Kidney capillary endothelial cell (primary cell): ENCODE data around the gene S100A12.
"Not testable (repeated sequence)": the region's sequence is repeated elsewhere in the genome, so short reads cannot be mapped to it uniquely, and the experiment has no call there.

Experiments used
- DNase-seq: peaks from one replicate; pipeline ENCODE4 v3.0.0-alpha.2; 2018; ENCODE audit warnings: low spot score

Gene S100A12

DNA sequence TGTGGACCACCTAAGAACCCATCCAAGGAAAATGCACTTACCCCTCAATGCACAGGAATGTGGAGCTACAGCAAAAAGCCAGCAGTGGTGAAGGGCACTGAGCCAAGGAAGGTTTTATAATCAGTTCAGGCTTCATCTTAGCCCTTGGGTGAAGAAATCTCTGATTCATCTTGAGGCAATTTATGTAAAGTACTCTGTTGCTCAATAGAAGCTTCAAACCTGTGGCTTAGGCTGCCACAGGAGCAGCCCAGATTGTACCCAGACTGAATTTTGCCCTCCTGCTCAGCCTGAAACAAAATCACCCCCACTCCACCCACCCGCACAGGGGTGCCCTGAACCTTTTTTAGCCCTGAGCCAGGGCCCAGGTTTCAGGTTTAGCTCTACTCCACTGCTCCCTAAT is at the start of gene S100A12:
S100A12 (minus strand) TSS at position 111 of the 400 bp plus-strand sequence. CDS start 1,029 bp downstream, outside the sequence.
- no peak for DNase-seq

DNA sequence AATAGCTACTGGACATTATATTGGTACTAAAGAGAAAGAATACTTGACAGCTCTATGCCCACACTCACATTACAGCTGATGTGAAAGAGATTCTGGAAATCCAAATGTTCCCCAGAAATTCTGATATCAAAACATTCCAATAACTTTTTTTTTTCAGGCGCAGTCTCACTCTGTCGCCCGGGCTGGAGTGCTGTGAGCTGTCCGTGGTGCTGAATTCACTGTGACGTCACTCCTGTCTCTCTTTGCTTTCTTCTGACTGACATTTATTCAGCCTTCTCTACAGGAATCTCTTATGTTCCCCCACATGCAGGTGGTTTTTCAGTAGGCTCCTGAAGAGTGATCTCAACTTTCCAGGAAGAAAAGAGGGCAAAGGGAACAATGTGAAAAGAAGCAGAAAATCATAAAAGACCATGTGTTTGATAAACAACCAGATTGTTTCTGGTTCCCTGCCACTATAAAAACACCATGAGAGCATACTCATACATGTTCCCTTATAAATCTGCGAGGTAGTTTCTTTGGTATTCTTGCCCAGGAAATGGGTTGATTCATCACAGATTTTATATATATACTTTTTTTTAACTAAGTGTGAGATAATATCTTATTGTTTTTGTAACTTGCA is 47.1 kb upstream of the S100A12 start:
- DNase-seq = peak; percentile 68

DNA sequence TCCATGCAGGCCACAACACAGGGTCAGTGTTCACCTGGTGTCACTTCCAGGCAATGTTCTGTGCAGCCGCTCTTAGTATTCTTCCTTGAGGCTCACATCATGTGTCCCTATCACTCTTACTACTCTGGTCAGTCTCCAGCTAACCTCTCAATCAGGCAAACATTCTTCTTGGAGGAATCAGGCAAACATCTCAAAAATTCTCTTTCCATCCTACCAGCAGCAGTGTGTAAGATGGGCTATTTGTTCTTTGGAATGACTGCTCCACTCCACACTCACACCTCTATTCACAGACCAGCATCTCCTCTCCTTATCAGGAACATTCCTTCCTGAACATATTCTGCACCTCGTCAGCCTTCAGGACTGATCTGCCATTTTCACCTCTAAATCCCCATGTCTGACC is 44.9 kb upstream of the S100A12 start:
- no peak for DNase-seq

DNA sequence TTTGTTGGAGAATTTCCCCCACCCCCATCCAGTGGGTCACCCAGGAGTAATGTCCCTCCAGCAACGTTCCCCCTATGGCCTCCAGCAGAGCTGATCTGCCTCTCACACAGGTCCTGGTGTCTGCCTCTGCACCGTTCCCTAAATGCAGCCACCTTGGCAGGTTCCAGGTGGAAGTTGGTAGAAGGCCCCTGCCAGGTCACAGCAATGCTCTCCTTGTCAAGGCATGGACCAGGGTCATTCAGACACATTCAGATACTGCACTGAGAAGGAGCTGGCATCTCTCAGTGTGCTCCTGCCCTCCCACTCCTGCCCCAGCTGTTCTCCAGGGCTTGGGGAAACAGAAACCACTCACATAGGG is 44.0 kb upstream of the S100A12 start:
- not testable (repeated sequence) for DNase-seq

DNA sequence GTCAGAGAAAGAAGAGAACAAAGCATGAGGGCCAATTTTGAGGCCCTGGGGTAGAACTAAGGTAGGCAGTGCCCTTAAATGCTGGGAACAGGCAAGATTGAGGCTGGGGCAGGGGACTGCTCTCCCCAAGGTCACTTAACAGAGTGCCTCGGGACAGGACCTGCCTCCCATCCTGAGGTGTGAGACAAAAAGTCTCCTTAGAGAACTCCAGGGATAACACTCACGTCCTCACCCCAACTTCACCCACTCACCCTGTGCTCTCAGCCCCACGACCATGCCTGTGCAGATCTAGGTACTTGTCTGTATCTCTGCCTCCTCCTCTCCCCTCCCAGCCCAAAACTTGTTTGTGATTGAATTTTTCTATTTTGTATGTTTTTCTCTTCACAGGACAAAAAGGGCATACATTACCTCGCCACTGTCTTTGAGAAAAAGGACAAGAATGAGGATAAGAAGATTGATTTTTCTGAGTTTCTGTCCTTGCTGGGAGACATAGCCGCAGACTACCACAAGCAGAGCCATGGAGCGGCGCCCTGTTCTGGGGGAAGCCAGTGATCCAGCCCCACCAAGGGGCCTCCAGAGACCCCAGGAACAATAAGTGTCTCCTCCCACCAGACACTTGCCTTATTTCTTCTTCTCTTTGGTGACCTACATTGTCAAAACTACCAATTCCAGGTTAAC is 43.5 kb upstream of the S100A12 start:
- not testable (repeated sequence) for DNase-seq

- DNase-seq = no peak
Measured at GRCh38 chr1:153417136-153417888, 41.9 kb upstream of the S100A12 start.

- no peak for DNase-seq
Measured at GRCh38 chr1:153415850-153416570, 40.6 kb upstream of the S100A12 start, which contains the start of gene S100A7A. TSS of gene S100A7A (plus strand) at chr1:153416520. CDS start at chr1:153418083, 1,563 bp downstream.

GRCh38 chr1:153413961-153414360 is 38.5 kb upstream of the S100A12 start:
- not testable (repeated sequence) for DNase-seq

GRCh38 chr1:153407274-153407673 is 31.9 kb upstream of the S100A12 start:
- DNase-seq = not testable (repeated sequence)

- DNase-seq = not testable (repeated sequence)
Measured at GRCh38 chr1:153405825-153406599, 30.6 kb upstream of the S100A12 start.

DNA sequence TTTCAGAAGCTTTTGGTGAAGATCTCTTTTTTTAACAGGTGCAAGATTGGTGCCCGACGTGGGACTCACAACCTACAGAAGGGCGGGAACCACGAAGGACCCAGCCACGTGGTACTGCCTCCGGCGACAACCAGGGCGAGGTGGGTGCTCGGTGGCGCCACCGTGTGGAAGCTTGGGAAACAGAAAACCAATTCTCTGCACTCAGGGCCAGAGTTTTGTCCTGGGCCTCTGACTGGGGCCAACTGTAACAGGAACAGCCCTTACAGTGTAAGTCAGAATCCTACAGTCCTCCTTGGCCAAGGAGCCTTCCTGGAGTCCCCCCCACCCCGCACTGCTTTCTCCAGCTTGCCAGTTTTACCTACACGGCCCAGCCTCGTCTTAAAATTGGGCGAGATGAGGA is 29.3 kb upstream of the S100A12 start:
- peak; percentile 7 for DNase-seq

GRCh38 chr1:153404086-153404635 is 28.7 kb upstream of the S100A12 start:
- no peak for DNase-seq

- DNase-seq = no peak
Measured at GRCh38 chr1:153403421-153404085, 28.1 kb upstream of the S100A12 start.

DNA sequence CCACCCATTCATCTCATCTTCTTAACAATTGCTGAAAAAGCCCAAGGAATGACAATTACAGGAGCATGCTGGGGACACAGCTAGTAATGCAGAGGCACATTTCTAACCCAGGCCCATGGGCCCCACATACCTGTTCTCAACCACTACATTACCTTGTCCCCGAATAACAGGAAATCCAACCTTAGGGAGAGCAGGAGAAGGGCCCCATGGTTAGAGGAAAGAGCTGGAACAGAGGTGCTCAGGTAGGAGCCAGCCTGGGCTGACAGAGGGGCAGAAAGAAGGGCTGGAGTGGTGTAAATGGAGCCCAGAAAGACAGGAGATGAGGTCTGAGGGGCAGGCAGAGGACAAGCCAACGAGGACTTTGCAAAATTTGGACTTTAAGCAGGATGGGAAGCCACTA is 26.8 kb upstream of the S100A12 start:
- DNase-seq = no peak

DNA sequence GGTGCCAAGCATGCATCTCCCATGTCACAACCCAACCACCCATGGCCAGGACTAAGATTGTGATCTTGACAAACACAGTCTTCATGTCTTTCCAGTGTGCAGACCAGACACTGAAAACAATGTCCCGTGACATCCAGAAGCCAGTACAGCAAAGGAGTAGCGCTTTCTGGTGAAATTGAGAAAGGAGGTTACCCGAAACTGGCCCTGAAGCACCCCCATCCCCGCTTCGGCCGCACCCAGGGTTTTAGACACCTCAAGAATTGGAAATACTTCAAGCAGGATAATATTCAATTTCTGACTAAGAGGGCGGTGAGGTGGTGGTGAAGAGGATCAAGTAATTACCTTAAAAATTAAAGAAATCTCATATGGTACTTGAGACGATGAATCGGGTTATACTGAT is 26.0 kb upstream of the S100A12 start:
- no peak for DNase-seq

- no peak for DNase-seq
Measured at GRCh38 chr1:153400244-153400643, 24.8 kb upstream of the S100A12 start.

GRCh38 chr1:153399401-153400055 is 24.1 kb upstream of the S100A12 start:
- no peak for DNase-seq

- no peak for DNase-seq
Measured at GRCh38 chr1:153397924-153398651, 22.7 kb upstream of the S100A12 start.
